ENCODE measurements around the gene CCDC158.

DNA sequence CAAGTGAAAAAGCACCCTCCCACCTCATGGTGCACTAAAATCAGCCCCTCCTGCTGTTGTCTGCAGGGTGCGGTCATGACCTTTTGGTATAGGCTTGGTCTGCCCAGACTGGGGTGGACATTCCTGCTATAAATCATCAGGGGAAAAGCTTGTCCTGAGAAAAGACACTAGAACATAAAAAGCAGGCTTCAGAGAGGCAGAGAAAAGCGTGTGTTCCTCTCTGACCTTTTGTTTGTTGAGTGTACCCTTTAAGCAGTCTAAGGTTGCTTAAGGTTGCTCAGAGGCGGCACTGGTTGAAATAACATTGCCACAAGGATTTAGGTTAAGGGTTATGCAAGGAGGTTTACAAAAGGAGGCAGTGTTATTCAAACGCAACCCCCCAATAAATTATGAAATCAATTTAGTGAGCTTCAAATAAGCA is 43.5 kb downstream of the CCDC158 start:
- TF ChIP-seq, protein P1, sequence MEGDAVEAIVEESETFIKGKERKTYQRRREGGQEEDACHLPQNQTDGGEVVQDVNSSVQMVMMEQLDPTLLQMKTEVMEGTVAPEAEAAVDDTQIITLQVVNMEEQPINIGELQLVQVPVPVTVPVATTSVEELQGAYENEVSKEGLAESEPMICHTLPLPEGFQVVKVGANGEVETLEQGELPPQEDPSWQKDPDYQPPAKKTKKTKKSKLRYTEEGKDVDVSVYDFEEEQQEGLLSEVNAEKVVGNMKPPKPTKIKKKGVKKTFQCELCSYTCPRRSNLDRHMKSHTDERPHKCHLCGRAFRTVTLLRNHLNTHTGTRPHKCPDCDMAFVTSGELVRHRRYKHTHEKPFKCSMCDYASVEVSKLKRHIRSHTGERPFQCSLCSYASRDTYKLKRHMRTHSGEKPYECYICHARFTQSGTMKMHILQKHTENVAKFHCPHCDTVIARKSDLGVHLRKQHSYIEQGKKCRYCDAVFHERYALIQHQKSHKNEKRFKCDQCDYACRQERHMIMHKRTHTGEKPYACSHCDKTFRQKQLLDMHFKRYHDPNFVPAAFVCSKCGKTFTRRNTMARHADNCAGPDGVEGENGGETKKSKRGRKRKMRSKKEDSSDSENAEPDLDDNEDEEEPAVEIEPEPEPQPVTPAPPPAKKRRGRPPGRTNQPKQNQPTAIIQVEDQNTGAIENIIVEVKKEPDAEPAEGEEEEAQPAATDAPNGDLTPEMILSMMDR (conservative IDR thresholded peaks at IDR 0.05; ENCODE audit: low read depth in 2 of 2): no peak
- TF ChIP-seq POLR2AphosphoS5 (IDR thresholded peaks at IDR 0.05; ENCODE audit: low read depth): no peak
